ENCODE results near the gene PRADC1. TPM values are rescaled to one million over a fixed set of nuclear protein-coding genes. Genes with fewer than 3 reads are reported as not detected.

Gene PRADC1
- total RNA-seq, 1 donor from 2014 or later, result 24.4 TPM

GRCh38 chr2:73238149-73238548 lies 5.1 kb upstream of the PRADC1 start:
- ATAC-seq (no peak), DNase-seq (ENCODE audit: low spot score) (no peak)

DNA sequence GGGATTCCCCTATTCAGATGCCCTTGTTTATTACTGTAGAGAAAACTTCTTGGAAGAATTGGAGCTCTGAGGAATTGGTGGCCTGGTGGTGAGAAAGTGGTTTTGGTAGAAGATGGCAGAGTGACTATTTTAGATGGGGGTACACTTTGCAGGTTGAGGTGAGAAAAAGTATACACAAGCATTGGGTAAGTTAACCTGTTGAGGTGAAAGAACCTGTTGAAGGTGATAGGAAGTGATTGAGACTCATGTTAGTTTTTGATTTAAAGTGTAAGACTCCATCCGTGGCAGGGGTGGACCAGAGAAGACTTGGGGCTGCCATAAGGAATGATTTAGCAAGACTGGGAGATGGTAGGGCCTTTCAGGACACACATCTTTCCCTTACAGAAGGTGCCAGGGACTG lies 4.1 kb upstream of the PRADC1 start:
- no peak for DNase-seq (ENCODE audit: low spot score)
- ATAC-seq, result no peak

GRCh38 chr2:73235315-73236028 lies 2.4 kb upstream of the PRADC1 start:
- DNase-seq (ENCODE audit: low spot score), result no peak
- no peak for ATAC-seq

DNA sequence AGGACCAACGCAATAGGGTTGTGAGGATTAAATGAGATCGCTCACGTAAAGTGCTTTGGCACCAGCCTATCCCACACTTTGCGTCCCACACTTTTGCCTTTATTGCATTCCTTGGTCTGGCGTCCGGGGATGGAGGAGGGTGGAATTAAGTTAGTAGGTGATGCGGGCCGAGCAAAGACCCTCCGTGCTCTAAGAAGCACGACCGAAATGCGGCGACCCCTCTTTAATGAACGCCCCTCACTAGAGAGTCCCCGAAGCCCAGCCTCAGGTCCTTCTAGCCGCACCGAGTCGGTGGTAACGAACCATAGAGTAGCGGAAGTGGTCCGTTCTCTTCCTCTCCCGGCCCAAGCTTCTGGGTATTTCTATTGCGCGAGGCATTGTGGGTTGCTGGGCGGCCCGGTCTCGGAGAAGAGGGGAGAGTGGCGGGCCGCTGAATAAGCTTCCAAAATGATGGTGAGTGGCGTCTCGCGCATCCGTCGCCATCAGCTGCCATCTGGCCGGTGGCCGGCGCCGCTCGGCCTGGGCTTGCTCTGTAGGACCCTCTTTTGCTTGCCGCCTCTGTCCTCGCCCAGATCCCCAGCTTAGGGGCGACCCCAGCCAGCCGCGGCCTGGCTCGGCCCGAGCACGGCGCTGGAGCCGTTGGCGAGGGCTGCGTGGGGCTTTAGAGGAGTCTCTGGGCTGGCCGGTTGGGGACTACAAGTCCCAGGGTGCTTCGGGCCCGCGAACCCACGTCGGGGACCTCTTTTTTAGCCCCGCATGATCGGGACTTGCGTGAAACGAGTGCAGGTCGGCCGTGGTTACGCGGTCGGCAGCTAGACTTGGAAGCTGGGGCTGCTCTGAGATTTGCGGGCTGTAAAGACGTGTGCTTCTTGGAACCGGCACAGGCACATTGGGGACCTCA lies 1.1 kb upstream of the PRADC1 start, which contains the start of gene CCT7:
TSS of gene CCT7 (plus strand) at position 377 of the 901 bp plus-strand sequence. CDS start at position 448, 71 bp downstream.
- peak; percentile 92 for DNase-seq (ENCODE audit: low spot score)
- peak; percentile 81 for ATAC-seq

GRCh38 chr2:73232403-73233153 lies 461 bp downstream of the PRADC1 start:
- DNase-seq (ENCODE audit: low spot score) (no peak), ATAC-seq (no peak)

DNA sequence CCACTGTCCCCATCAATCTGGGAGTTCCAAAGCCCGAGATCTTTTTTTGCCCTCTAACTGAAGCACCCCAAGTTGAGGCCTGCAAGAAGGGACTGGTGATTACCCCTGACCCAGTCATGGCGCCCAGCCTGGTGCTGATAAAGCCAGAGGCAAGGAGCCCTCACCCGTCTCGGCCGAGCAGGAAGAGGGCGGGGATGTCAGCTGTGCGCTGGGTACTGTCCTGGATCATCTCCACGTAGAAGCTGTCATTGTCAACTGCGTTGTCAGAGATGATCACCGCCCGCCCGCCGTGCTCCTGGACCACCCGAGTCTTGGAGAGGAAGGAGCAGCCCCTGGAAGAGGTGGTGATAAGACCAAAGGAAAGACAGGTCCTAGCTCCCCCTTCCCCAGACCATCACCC lies 4.4 kb downstream of the PRADC1 start:
- DNase-seq (ENCODE audit: low spot score), result no peak

GRCh38 chr2:73227086-73227485 lies 6.0 kb downstream of the PRADC1 start:
- ATAC-seq (no peak), DNase-seq (ENCODE audit: low spot score) (no peak)

More for the DNA sequence above, 4.4 kb downstream of the PRADC1 start:
- no peak for ATAC-seq

GRCh38 chr2:73225513-73226360 lies 7.3 kb downstream of the PRADC1 start:
- DNase-seq (ENCODE audit: low spot score) (no peak), ATAC-seq (peak; percentile 60)

- ATAC-seq, result no peak
Observed at GRCh38 chr2:73223821-73224220, 9.2 kb downstream of the PRADC1 start.

DNA sequence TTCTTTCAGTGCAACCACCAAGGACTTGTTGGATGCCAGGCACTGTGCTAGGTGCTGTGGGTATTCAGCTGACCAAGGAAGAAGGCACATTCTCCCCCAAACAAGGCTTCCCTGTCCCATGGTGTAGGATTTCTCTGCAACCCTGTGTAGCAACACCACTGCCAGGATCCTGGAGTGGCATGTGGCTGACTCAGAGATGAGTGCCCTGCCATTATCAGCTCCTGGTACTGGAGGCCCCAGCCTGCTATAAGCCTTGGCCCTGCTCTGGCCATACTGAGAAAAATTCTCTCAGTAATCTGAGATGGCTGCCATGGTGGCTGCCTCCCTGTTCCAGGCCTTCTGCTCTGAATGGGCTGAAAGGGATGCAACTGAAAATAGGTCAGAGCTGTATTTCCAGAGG lies 14.7 kb downstream of the PRADC1 start:
- ATAC-seq (no peak), DNase-seq (ENCODE audit: low spot score) (no peak)

More at GRCh38 chr2:73223821-73224220, 9.2 kb downstream of the PRADC1 start:
- DNase-seq (ENCODE audit: low spot score), result no peak

- no peak for ATAC-seq
- no peak for DNase-seq (ENCODE audit: low spot score)
Observed at GRCh38 chr2:73217826-73218225, 15.2 kb downstream of the PRADC1 start.

DNA sequence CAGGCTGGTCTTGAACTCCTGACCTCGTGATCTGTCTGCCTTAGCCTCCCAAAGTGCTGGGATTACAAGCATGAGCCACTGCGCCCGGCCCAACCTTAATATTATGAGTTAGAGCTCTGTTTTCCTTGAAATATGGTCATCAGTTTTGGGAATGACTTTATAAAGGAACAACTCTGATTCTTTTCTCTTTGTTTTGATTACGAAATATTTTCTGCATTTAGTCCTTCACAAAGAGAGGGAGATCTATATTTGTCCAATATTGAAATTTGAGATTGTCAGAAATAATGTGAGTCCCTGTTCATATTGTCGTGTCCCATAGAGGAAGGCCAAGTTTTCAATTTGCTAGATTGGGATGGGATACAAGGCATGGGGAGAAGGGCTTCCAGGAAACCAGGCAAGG lies 15.9 kb downstream of the PRADC1 start:
- DNase-seq (ENCODE audit: low spot score) (no peak), ATAC-seq (no peak)

DNA sequence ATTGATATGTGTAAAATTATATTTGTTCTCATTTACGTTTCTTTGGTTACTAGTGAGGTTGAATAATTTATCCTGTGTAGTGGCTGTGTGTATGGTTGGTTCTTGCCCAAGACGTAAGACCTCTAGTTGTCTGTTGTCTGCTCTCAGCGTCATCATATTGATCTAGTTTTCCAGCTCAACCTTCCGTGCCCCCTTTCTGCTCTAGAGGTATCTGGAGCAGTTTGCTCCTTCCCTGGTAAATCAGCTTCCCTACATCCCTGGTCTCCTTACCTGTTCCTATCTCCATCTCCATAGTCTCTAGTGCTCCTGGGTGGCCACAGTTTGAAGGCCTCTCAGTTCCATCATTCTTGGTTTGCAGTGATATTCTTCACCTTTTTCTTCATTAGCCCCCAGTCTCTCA lies 17.8 kb downstream of the PRADC1 start:
- ATAC-seq, result no peak
- DNase-seq (ENCODE audit: low spot score), result no peak

- ATAC-seq (peak; percentile 94), DNase-seq (ENCODE audit: low spot score) (peak; percentile 88)
Observed at GRCh38 chr2:73214120-73215035, 18.7 kb downstream of the PRADC1 start, which contains the start of gene SMYD5. Gene SMYD5 (plus strand): TSS chr2:73214245. CDS start chr2:73214267, 22 bp downstream.

GRCh38 chr2:73212448-73213176 lies 20.4 kb downstream of the PRADC1 start:
- DNase-seq (ENCODE audit: low spot score), result peak; percentile 63
- ATAC-seq, result peak; percentile 71

GRCh38 chr2:73212098-73212447 lies 21.0 kb downstream of the PRADC1 start:
- DNase-seq (ENCODE audit: low spot score) (no peak), ATAC-seq (no peak)

GRCh38 chr2:73210696-73211095 lies 22.3 kb downstream of the PRADC1 start:
- no peak for ATAC-seq
- DNase-seq (ENCODE audit: low spot score), result no peak

GRCh38 chr2:73210019-73210418 lies 23.0 kb downstream of the PRADC1 start:
- DNase-seq (ENCODE audit: low spot score) (no peak), ATAC-seq (no peak)
